NB4 (cell line): Measurements from ENCODE around the gene RAP1GAP2.
A peak's percentile ranks its signal among the peaks of the same experiment; 100 is the strongest.

Experiments
- CTCF ChIP-seq: IDR thresholded peaks from one replicate; pipeline ENCODE4 v1.5.1; 2012; ENCODE audit warnings: low read depth, low read length
- POLR2A ChIP-seq: IDR thresholded peaks from 2 replicates; pipeline ENCODE4 v1.6.1; 2011; ENCODE audit warnings: mild to moderate bottlenecking; ENCODE audit not compliant: insufficient read length; ENCODE audit errors: extremely low read depth

- no peak for TF ChIP-seq POLR2A
- TF ChIP-seq CTCF: peak; percentile 78
Observed at GRCh38 chr17:2786176-2786881, 9.9 kb upstream of the RAP1GAP2 start.
